ENCODE results near the gene CLEC18A.
A peak's percentile ranks its signal among the peaks of the same experiment; 100 is the strongest.
"Not testable (repeated sequence)": the region's sequence is repeated elsewhere in the genome, so short reads cannot be mapped to it uniquely, and the experiment has no call there.

CLEC18A gene

DNA sequence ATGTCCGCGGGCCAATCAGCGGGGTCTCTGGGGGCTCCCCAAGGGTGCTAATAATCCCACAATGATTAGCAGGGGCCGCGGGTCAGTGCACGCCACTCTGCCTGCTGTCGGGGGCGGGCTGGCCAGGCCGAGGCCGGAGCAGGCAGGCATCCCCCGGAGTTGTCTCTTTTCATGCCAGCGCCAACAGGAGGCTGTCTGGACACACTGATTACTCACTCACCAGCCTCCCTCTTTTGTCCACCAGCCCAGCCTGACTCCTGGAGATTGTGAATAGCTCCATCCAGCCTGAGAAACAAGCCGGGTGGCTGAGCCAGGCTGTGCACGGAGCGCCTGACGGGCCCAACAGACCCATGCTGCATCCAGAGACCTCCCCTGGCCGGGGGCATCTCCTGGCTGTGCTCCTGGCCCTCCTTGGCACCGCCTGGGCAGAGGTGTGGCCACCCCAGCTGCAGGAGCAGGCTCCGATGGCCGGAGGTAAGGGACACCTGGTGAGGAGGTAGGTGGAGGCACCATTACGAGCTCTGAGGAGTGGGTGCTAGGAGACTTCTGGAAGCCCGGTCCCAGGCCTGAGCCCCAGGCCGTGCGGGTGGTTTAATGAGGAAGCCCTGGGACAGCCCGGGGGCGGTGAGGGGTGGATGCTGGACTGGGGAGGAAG lies at the start of gene CLEC18A:
TSS of gene CLEC18A (plus strand) at position 318 of the 655 bp plus-strand sequence. CDS start at position 351, 33 bp downstream.
- not testable (repeated sequence) for DNase-seq

DNA sequence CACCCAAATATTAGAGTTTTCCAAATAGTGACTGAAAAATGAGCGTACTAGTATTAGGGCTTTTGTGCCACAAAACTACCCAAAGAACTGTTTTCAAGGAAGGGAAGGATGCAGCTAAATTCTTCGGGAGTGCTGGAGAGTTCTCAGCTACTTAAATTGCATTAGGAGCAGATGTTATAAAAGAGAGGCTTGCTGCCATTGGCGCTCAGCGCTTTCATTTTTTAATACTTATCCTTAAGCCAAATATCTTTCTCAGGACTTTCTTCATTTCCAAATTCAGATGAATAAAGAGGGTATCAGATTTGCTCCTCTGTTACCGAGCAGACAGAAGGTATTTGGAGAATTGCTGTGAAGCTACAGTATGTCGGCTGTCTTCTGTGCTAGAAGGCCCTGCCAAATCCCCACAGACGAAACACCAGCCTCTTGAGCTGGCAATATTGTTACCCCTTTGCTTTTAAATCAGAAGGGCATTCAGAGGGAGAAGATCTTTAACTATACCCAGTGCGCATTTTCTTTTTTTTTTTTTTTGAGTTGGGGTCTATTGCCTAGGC lies 47.2 kb upstream of the CLEC18A start:
- DNase-seq: no peak

DNA sequence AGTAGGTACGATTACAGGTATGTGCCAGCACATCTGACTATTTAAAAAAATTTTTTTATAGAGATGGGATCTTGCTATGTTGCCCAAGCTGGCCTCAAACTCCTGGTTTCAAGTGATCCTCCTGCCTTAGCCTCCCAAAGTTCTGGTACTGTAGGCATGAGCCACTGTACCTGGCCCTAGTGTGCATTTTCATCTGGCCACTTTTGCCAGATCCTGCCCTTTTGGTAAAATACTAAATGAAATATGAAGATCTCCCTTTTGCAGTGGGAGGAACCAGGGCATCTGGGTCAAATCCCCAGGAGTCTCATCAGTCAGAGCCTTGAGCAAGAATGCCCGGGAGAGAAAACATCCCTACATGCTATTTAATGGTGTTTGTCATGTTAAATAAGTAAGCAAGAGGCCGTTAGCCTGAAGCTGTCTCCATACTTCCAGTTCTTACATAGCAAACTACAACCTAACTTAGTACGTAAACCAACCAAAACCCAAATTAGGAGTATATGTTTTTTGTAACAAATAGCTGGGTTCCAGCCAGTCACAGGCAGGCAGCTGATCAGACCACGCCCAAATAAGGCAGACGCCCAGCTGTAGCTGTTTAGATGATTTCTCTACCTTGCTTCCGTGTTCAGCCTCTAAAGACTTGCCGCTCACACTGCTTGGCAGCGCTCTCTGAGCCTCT lies 46.5 kb upstream of the CLEC18A start:
- peak; percentile 54 for DNase-seq

DNA sequence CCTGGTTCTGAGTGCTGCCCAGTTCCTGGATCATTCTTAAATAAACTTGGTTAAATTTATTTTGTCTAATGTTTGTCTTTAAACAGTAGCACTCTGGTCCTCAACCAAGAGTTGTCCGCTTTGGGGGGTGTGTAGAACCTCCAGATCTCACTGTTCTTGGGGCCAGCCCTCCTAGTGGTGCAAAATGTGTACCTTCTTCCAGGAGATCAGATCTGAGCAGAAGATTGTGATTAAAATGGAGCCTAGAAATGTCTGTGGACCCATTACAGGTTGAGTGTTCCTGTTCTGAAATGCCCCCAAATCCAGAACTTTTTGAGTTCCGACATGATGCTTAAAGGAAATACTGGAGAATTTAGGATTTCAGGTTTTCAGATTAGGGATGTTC lies 46.0 kb upstream of the CLEC18A start:
- no peak for DNase-seq

DNA sequence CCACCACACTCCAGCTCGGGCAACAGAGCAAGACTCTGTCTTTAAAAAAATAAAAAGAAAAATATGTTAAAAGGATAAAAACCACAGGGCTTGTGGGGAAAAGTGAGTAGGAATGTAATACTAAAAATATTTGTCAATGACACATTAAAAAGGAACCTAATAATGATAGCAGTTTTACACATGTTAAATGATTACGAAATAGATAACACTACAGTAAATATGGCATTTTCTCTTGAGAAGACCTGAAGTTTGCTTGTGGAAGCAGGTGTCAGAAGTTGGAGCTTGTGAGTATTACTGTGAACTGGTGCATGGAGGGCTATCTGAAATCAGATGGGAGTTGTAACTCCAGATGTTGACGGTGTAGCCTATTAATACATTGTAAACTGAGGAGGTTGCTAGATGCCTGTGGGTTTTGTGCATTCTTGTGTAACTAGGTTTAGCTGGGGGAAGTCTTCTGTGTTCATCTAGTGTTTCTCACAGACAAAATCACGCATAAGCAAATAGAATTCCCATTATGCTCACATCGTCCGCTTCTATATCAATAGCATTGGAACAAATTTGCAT lies 44.2 kb upstream of the CLEC18A start:
- DNase-seq: no peak

GRCh38 chr16:69909043-69909442 lies 42.1 kb upstream of the CLEC18A start:
- no peak for DNase-seq

DNA sequence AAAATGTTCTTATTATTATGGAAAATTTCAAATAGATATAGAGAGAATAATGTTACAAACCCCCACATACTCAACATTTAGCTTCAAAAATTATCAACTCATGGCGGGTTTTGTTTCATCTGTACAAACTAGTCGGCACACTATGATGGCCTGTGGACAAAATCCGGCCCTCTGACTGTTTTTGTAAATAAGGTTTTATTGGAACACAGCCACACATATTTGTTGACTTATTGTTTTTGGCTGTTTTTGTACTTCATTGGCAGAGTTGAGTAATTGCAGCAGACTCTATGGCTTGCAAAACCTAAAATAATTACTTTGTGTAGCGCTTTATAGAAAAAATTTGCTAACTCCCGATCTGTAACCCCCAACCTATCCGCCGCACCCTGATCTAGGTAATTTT lies 41.4 kb upstream of the CLEC18A start:
- no peak for DNase-seq

DNA sequence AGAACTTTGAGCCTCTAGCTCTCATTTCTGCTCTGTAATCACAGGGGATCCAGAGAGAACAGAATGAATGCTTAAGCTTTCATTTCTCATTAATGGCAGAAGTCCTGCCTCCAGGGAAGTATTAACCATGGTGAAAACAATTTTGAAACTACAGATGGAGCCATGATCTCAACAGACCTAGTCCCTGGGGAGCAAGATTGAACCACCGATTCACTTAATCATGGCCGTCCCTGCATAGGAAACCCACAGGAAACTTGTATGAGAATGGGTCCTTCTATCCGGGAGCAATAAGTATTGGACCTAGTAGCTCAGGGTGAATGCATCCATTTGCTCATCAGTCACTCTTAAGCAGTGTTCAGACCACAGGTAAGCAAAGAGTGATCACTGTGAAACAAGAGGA lies 40.2 kb upstream of the CLEC18A start:
- DNase-seq: no peak

DNA sequence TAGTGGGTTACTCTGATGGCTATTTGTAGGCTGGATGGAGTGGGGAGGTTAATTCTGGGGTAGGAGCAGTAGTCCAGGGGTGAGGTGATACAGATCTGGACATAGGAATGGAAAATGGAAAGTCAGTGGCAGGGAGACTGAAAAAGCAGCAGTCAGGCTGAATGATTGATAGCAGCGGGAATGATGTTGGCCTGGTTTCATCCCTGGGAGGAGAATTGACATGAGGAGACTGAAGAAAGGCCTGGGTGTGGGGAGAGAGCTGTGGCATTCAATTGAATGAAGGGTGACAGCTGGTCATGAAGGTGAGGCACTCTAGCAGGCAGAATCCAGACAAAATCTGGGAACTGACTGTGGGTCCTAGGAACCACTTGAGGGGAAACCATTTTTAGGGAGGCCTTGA lies 34.7 kb upstream of the CLEC18A start:
- DNase-seq: no peak

GRCh38 chr16:69917311-69917710 lies 33.8 kb upstream of the CLEC18A start:
- DNase-seq: no peak

- no peak for DNase-seq
Measured at GRCh38 chr16:69917739-69918138, 33.4 kb upstream of the CLEC18A start.

GRCh38 chr16:69918241-69918640 lies 32.9 kb upstream of the CLEC18A start:
- DNase-seq: no peak

GRCh38 chr16:69921127-69921526 lies 30.0 kb upstream of the CLEC18A start:
- DNase-seq: no peak

- no peak for DNase-seq
Measured at GRCh38 chr16:69922200-69922599, 28.9 kb upstream of the CLEC18A start.

GRCh38 chr16:69924041-69924775 lies 26.9 kb upstream of the CLEC18A start:
- DNase-seq: no peak

DNA sequence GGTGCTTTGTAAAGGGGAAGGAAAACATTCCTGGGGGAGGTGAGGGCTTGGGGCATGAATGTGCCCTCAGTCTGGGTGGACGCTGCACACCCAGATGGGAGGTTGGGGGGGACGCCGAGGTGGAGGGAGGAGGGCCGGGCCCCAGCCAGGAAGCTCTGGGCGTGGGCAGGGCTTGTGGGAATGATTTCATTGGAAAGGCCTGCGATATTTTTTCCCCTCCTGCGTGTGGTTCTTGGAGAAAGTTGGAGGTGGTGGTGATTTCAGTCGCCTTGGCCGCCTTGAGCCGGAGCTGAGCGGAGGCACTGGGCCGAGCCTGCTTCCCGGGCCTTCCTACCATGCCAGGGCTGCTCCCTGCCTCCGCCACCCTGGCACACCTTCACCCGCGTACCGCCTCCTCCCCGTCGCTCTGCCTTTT lies 26.4 kb upstream of the CLEC18A start:
- DNase-seq: no peak

DNA sequence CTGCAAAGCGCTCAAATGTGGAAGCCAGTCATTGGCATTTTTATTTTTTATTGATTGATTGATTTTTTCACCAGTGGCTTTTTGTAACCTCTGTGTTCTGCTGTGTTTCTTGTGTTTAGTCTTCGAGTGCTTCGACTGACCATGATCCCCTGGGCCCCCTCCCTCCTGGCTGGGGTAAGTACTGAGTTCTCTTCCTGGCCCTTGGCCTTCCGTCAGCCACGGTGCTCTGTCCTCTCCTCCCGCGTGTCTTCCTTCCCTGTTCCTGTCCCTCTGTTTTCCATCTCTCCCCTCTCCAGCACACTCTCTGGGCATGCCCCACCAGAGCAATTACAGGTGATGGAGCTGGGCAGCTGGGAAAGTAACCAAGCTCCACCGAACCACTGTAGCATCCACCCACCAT lies 25.8 kb upstream of the CLEC18A start:
- no peak for DNase-seq

- no peak for DNase-seq
Measured at GRCh38 chr16:69926241-69926640, 24.9 kb upstream of the CLEC18A start.

DNA sequence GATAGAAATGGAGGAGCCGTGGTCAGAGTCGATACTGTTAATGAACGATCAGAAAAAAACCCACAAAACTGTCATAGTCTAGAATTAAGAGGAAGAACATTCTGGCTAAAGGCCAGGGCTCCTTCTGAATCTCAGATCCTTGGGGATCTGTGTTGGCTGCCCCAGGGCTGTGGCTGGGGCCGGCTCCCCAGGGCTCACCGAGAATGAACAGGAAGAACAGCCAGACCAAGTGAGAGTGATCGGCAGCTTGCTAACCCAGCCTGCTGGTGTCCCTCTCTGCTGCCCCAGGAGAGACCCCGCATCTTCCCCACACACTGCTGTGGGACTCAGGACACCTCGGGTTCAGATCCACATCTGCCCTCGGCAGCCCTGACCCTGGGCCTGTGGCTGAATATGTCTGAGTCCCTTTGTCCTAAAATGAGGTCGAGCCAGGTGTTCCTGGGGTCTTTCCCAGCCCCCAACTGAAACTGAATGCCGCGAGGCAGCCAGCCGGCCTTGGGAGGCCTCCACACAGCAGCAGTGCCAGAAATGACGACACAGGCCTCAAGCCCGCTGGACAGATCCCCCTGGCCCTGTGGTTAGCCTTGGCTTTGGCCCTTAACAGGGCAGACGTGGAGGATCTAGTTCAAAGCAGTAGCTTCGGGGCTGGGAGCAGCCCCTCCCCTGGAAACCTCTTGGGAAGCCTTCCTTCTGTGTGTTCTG lies 23.9 kb upstream of the CLEC18A start:
- DNase-seq: no peak

DNA sequence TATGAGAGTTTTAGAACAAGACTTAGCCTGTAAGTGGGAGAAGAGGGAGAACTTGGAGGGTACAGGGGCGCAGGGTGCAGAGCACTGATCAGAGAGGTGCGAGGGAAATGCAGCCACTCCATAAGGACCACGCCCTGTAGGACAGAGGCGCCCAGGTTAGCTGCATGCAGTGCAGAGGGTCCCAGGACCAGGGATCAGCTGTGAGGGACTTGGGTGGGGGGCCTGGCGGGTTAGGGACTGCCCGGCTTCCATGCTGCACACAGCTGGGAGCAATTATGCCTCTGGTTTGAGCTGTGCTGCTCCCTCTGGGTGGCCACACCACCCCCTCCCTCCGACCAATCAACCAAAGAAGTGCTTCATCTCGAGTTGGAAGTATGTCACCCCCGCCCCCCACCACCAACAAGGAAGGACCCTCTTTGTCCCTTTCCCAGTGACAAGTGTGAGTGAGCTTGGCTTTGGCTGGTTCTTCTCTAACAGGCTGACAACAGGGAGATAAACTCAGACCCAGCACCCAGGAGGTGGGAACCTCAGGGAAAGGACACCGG lies 22.2 kb upstream of the CLEC18A start:
- no peak for DNase-seq

DNA sequence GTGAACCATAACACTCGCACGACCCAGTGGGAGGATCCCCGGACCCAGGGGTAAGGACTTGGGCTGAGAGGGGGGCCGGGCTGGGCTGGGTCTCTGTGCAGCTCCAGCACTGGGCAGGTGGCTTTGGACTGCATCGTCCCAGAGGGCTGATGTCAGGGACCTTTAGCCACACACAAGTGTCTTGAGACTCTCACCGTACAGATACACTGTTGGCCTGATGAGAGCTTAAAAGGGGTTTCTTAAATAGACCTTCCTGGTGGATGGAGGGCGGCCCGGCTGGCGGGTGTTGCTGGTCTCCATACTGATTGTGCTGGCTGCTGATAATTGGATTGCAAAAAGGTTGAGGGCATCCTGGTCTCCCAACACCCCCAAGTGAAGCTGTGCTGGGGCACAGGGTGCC lies 21.7 kb upstream of the CLEC18A start:
- no peak for DNase-seq

GRCh38 chr16:69930117-69930776 lies 20.9 kb upstream of the CLEC18A start:
- peak; percentile 57 for DNase-seq
